NB4 (cell line): ENCODE results near the gene LMO2.

ENCODE experiments used
- DNase-seq: peaks from one replicate; pipeline ENCODE4 v3.0.0; 2010; ENCODE audit warnings: low read depth
- H3K4me3 ChIP-seq: one replicate; pipeline ENCODE4 v1.5.1; 2011; ENCODE audit warnings: mild to moderate bottlenecking, low read depth, low read length, moderate library complexity
- MYC ChIP-seq: IDR thresholded peaks from 2 replicates; pipeline ENCODE4 v1.6.1; 2011; ENCODE audit warnings: low read depth, low read length
- POLR2A ChIP-seq: IDR thresholded peaks from 2 replicates; pipeline ENCODE4 v1.6.1; 2011; ENCODE audit warnings: mild to moderate bottlenecking; ENCODE audit not compliant: insufficient read length; ENCODE audit errors: extremely low read depth
- TF ChIP-seq, protein P1 (sequence below): IDR thresholded peaks from 2 replicates; pipeline ENCODE4 v1.6.1; 2011; ENCODE audit warnings: low read depth, low read length
- TF ChIP-seq, protein P2 (sequence below): IDR thresholded peaks from one replicate; pipeline ENCODE4 v1.5.1; 2012; ENCODE audit warnings: low read depth, low read length

The LMO2 gene

DNA sequence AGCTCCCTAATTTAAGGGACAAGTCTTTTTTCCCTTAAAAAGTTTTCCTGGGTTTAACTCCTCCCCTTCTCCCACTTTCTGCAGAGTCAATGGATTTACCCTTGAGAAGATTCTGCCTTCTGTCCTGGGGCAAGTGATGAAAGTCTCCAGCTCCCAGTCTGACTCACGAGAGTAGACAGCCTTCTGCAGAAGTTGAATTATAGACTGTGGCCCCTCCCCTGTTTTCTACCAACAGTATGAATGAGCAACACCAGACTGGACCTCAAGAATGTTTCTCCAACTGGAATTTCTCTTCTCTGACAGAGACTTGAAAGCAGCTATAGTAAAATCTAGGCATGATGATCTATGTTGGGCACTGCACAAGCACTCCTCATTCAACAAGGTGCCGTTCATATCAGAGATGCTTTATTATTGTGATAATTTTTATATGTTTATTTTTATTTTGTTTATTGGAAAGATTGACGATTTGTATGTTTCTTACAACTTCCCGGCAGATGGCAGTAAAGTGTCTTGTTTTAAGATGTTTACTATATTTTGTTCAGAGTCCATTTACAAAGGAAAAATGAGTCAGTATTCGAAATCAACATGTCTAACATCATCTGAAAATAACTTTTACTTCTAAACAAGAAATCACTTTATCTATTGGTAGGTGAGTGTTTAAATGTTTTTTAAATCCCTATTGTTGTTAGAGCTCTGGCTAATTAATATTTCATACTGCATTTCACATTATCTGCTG lies 56.6 kb downstream of the LMO2 start:
- no peak overlapping the region for H3K4me3 ChIP-seq
- TF ChIP-seq POLR2A, result no peak
- TF ChIP-seq, protein P1, sequence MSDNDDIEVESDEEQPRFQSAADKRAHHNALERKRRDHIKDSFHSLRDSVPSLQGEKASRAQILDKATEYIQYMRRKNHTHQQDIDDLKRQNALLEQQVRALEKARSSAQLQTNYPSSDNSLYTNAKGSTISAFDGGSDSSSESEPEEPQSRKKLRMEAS, result no peak
- TF ChIP-seq MYC, result no peak
- TF ChIP-seq, protein P2, sequence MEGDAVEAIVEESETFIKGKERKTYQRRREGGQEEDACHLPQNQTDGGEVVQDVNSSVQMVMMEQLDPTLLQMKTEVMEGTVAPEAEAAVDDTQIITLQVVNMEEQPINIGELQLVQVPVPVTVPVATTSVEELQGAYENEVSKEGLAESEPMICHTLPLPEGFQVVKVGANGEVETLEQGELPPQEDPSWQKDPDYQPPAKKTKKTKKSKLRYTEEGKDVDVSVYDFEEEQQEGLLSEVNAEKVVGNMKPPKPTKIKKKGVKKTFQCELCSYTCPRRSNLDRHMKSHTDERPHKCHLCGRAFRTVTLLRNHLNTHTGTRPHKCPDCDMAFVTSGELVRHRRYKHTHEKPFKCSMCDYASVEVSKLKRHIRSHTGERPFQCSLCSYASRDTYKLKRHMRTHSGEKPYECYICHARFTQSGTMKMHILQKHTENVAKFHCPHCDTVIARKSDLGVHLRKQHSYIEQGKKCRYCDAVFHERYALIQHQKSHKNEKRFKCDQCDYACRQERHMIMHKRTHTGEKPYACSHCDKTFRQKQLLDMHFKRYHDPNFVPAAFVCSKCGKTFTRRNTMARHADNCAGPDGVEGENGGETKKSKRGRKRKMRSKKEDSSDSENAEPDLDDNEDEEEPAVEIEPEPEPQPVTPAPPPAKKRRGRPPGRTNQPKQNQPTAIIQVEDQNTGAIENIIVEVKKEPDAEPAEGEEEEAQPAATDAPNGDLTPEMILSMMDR, result no peak
- peak; percentile 68 for DNase-seq

DNA sequence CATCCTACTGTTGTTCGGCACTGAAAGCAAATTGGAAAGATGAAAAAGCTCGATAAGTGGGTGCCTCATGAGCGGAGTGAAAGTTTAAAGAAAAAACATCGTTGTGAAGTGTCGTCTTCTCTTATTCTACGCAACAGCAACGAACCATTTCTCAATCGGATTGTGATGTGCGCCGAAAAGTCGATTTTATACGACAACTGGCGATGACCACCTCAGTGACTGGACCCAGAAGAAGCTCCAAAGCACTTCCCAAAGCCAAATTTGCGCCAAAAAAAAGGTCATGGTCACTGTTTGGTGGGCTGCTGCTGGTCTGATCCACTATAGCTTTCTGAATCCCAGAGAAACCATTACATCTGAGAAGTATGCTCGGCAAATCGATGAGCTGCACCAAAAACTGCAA lies 59.2 kb downstream of the LMO2 start:
- TF ChIP-seq, protein P2, result no peak
- TF ChIP-seq POLR2A, result no peak
- H3K4me3 ChIP-seq, result no peak overlapping the region
- DNase-seq, result no peak

DNA sequence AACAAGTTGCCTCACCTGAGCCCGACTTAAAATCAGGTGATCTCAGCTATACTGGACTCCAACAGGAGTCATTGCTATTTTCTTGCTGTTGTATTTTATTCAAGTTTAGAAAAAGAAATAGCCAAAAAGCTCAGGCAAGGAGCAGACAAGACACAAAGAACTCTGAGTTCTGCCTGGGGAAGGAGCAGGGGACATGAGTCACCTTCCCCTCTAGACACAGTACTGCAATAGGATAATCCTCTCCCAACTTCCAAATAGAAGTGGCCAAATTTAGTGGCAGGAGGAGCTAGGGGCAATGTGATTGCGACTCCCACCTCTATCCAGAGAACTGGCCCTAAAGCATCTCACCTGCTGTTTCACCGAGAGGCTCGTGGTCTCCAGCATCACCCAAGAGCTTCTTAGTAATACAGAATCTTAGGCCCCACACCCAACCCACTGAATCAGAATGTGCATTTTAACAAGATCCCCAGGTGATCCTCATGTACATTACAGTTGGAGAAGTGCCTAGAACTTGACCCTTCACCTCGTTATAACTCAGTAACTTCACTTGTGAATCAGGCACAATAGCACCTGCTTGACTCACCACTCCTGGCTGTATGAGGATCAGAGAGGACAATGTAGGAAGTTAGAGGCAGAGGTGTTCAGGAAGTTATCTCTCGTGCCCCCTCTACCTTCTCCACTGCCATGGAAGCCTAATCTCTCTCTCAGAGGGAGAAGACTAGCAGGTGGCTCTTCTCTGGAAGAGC lies 60.8 kb downstream of the LMO2 start:
- no peak overlapping the region for H3K4me3 ChIP-seq
- no peak for DNase-seq

DNA sequence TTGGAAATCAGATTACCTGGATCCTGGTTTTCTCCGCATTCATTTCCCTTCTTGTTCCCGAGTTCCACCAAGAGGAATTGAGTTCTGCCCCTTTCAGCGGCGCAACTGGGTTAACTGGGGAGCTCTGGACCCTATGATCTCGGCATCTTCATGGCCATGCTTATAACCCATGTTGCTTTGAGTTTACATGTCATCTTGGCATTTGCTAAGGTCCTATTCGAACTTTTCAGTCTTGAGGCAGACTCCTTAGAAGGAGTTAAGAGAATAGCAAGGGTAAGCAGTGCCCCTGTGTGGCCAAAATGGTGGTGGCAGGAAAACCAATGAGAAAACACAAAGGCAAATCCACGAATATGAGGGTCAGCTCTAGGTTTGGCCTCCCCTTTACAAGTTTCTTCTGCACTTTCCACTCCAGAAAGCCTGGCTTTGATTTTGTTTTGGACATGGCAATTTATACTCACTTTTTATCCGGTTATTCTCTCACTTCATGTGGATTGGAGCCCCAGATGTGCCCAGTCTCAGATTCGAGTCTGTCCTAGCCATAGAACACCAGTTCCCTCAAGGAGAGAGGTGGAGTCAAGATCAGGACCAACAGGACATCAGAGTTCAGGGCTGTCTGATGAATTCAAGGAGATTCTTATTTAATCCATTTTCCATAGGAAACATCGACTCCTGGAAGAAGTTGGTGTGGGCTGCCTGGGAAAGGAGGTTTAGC lies 62.3 kb downstream of the LMO2 start:
- no peak overlapping the region for H3K4me3 ChIP-seq
- no peak for TF ChIP-seq POLR2A
- TF ChIP-seq, protein P2, result peak; percentile 78
- DNase-seq, result peak; percentile 74

More for the DNA sequence above, 60.8 kb downstream of the LMO2 start:
- TF ChIP-seq, protein P1, result no peak
- TF ChIP-seq POLR2A (no peak), MYC (no peak)
- TF ChIP-seq, protein P2, result no peak

DNA sequence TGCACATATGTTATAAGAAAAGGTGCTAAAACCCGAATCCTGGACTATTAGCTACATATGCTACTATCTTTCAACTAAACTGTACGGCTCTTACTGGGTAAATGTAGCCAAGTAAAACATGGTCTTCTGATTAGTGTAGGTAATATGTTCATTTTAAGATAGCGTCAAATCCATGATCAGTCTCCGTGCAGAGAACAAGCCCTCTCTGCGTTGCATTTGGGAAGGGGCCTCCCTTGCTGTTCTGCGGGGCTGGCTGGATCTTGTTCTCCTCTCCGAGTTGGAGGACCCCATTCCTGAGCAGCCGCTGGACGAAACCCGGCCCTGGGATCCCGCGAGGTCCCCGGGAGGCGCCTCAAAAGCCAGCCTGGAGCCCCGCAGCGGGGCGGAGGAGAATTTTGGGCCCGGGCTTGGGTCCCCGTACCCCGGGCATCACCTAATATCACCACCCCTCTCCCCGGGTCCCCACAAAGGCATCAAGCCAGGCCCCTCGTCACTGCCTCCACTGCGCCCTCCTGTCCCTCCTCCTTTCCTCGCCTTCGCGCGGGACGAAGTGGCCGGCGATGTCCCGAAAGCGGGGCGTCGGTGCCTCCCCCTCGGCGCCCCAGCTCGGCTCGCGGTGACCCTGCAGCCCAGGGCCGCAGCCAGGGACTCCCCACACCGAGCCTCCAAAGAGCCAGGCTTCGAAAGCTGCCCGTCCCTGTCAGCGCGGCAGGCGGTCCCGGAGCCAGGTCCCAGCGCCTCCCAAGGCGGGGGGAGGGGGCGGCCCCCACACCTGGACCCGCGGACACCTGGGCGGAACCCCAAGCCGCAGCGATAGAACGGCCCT lies 63.1 kb downstream of the LMO2 start:
- DNase-seq, result no peak
- TF ChIP-seq MYC (no peak), POLR2A (no peak)
- TF ChIP-seq, protein P1, result no peak
- TF ChIP-seq, protein P2, result no peak
- no peak overlapping the region for H3K4me3 ChIP-seq
